T-helper 22 cell (primary cell): ENCODE results near the gene PPP1R37.
"Not testable (repeated sequence)": the region's sequence is repeated elsewhere in the genome, so short reads cannot be mapped to it uniquely, and the experiment has no call there.

Source experiments
- DNase-seq: peaks from one replicate; pipeline ENCODE4 v3.0.0-alpha.2; 2020; ENCODE audit warnings: low read depth

Gene PPP1R37

GRCh38 chr19:45095496-45096413 lies 2.8 kb downstream of the PPP1R37 start:
- DNase-seq = no peak

GRCh38 chr19:45096700-45097099 lies 3.7 kb downstream of the PPP1R37 start:
- DNase-seq = no peak

GRCh38 chr19:45097450-45097775 lies 4.4 kb downstream of the PPP1R37 start:
- no peak for DNase-seq

GRCh38 chr19:45097776-45098520 lies 5.0 kb downstream of the PPP1R37 start:
- no peak for DNase-seq

GRCh38 chr19:45098521-45099466 lies 5.8 kb downstream of the PPP1R37 start:
- no peak for DNase-seq

- DNase-seq = no peak
Measured at GRCh38 chr19:45099467-45100191, 6.7 kb downstream of the PPP1R37 start.

- no peak for DNase-seq
Measured at GRCh38 chr19:45100201-45100600, 7.2 kb downstream of the PPP1R37 start.

GRCh38 chr19:45100846-45101252 lies 7.9 kb downstream of the PPP1R37 start:
- no peak for DNase-seq

- no peak for DNase-seq
Measured at GRCh38 chr19:45101806-45102205, 8.8 kb downstream of the PPP1R37 start.

- DNase-seq = no peak
Measured at GRCh38 chr19:45102481-45102880, 9.5 kb downstream of the PPP1R37 start.

GRCh38 chr19:45103156-45103507 lies 10.2 kb downstream of the PPP1R37 start:
- no peak for DNase-seq

GRCh38 chr19:45103508-45104319 lies 10.7 kb downstream of the PPP1R37 start:
- DNase-seq = no peak

GRCh38 chr19:45104658-45105349 lies 11.8 kb downstream of the PPP1R37 start:
- no peak for DNase-seq

- DNase-seq = not testable (repeated sequence)
Measured at GRCh38 chr19:45106363-45106762, 13.4 kb downstream of the PPP1R37 start.

GRCh38 chr19:45107621-45108150 lies 14.7 kb downstream of the PPP1R37 start:
- no peak for DNase-seq

GRCh38 chr19:45110851-45111266 lies 17.9 kb downstream of the PPP1R37 start:
- DNase-seq = no peak

GRCh38 chr19:45112111-45112827 lies 19.3 kb downstream of the PPP1R37 start:
- DNase-seq = no peak

GRCh38 chr19:45113628-45114027 lies 20.6 kb downstream of the PPP1R37 start:
- no peak for DNase-seq

GRCh38 chr19:45114116-45114515 lies 21.1 kb downstream of the PPP1R37 start:
- DNase-seq = no peak
